SK-N-SH (cell line): ENCODE results near the gene PACSIN1. TPM values are rescaled to one million over a fixed set of nuclear protein-coding genes. Genes with fewer than 3 reads are reported as not detected.

Source experiments
- CTCF ChIA-PET: fragments of 300-600, 350-600 bp; formaldehyde crosslinking; extraction: SDS; loops from one replicate; lab custom pipeline; 2021; lab: Yijun Ruan, JAX
- POLR2A ChIA-PET: fragments of 350-600 bp; sonication (Branson Sonifier 250); formaldehyde crosslinking; extraction: SDS; loops from one replicate; lab custom pipeline; 2020; ENCODE audit warnings: antibody characterized with exemption, inconsistent platforms; lab: Yijun Ruan, JAX
- DNase-seq: peaks from one replicate; pipeline ENCODE4 v3.0.0; 2012
- H2AFZ ChIP-seq: fragments of 200-600 bp; sonication (generic); 2 replicates; pipeline ENCODE4 v1.8.1; 2016; ENCODE audit warnings: antibody characterized with exemption, mild to moderate bottlenecking, low read depth
- H3F3A ChIP-seq: fragments of 200-600 bp; sonication (generic); replicated peaks from 2 replicates; pipeline ENCODE3; 2016; ENCODE audit warnings: antibody characterized with exemption, mild to moderate bottlenecking; ENCODE audit not compliant: insufficient read depth
- H3K27ac ChIP-seq, 2 experiments: fragments of 200-500 bp in 1 of 2; fragments of 200-600 bp in 1 of 2; sonication (Bioruptor generic) in 1 of 2; sonication (generic), shearing (Covaris generic) in 1 of 2; 2 replicates each; pipeline versions ENCODE4 v1.5.1 to v1.6.1; 2014 to 2016; ENCODE audit warnings: low read depth in 2 of 2, inconsistent platforms in 1 of 2, low read length in 1 of 2, mild to moderate bottlenecking in 1 of 2, mixed read lengths in 1 of 2
- H3K27me3 ChIP-seq: fragments of 200-600 bp; sonication (generic), shearing (Covaris generic); 2 replicates; pipeline ENCODE4 v1.6.1; 2016; ENCODE audit warnings: mixed run types; ENCODE audit not compliant: insufficient read depth
- H3K36me3 ChIP-seq, 2 experiments: fragments of 200-500 bp in 1 of 2; fragments of 200-600 bp in 1 of 2; sonication (Bioruptor generic) in 1 of 2; sonication (generic) in 1 of 2; replicated peaks in 1 of 2; 2 replicates each; pipeline versions ENCODE3 to v1.5.1; 2014 to 2016; ENCODE audit warnings: low read length in 1 of 2, mild to moderate bottlenecking in 1 of 2; ENCODE audit not compliant: insufficient read depth in 2 of 2, control insufficient read depth in 1 of 2
- H3K4me1 ChIP-seq, 2 experiments: fragments of 200-500 bp in 1 of 2; fragments of 200-600 bp in 1 of 2; sonication (Bioruptor generic) in 1 of 2; sonication (generic), shearing (Covaris generic) in 1 of 2; 2 replicates each; pipeline versions ENCODE4 v1.5.1 to v1.6.1; 2014 to 2016; ENCODE audit warnings: low read depth in 1 of 2, low read length in 1 of 2, mixed run types in 1 of 2; ENCODE audit not compliant: insufficient read depth in 2 of 2, control insufficient read depth in 1 of 2
- H3K4me2 ChIP-seq: fragments of 200-600 bp; sonication (generic), shearing (Covaris generic); 2 replicates; pipeline ENCODE4 v1.6.1; 2017; ENCODE audit warnings: mixed run types
- H3K4me3 ChIP-seq, 2 experiments: fragments of 200-500 bp in 1 of 2; fragments of 200-600 bp in 1 of 2; sonication (Bioruptor generic) in 1 of 2; sonication (generic), shearing (Covaris generic) in 1 of 2; 2 replicates each; pipeline versions ENCODE4 v1.5.1 to v1.8.1; 2014 to 2016; ENCODE audit warnings: low read depth in 2 of 2, inconsistent platforms in 1 of 2, low read length in 1 of 2, mild to moderate bottlenecking in 1 of 2, mixed read lengths in 1 of 2, moderate library complexity in 1 of 2
- H3K79me2 ChIP-seq: fragments of 200-600 bp; sonication (generic); 2 replicates; pipeline ENCODE4 v1.8.1; 2017; ENCODE audit warnings: mild to moderate bottlenecking; ENCODE audit not compliant: insufficient read depth
- H3K9ac ChIP-seq: fragments of 200-600 bp; sonication (generic); 2 replicates; pipeline ENCODE4 v1.6.1; 2017; ENCODE audit warnings: mixed run types
- H3K9me2 ChIP-seq: fragments of 200-600 bp; sonication (generic); 2 replicates; pipeline ENCODE4 v1.6.1; 2017; ENCODE audit warnings: mixed run types
- H3K9me3 ChIP-seq: fragments of 200-600 bp; sonication (generic); 2 replicates; pipeline ENCODE4 v1.6.1; 2017; ENCODE audit warnings: mixed run types, mild to moderate bottlenecking, moderate library complexity
- H4K20me1 ChIP-seq: fragments of 200-600 bp; sonication (generic); 2 replicates; pipeline ENCODE4 v1.6.1; 2017; ENCODE audit warnings: mild to moderate bottlenecking, mixed run types; ENCODE audit not compliant: insufficient read depth
- EP300 ChIP-seq, 2 experiments: IDR thresholded peaks; 2 replicates each; pipeline versions ENCODE4 v1.4.0 to v1.6.1; 2012; ENCODE audit warnings: borderline replicate concordance in 1 of 2, low read depth in 1 of 2, low read length in 1 of 2
- FOSL2 ChIP-seq: IDR thresholded peaks from 2 replicates; pipeline ENCODE4 v1.4.0; 2012; ENCODE audit warnings: low read depth, mild to moderate bottlenecking, moderate library complexity, borderline replicate concordance
- FOXJ3 ChIP-seq: sonication (generic); formaldehyde crosslinking; IDR thresholded peaks from 2 replicates; pipeline ENCODE4 v1.5.1; 2020; ENCODE audit warnings: mild to moderate bottlenecking, missing genetic modification reagents
- FOXM1 ChIP-seq: IDR thresholded peaks from 2 replicates; pipeline ENCODE4 v1.4.0; 2012; ENCODE audit warnings: low read depth, mild to moderate bottlenecking
- GATA2 ChIP-seq: sonication (generic); formaldehyde crosslinking; IDR thresholded peaks from 2 replicates; pipeline ENCODE4 v1.5.0; 2020; ENCODE audit warnings: mild to moderate bottlenecking, missing genetic modification reagents
- MAX ChIP-seq: IDR thresholded peaks from 2 replicates; pipeline ENCODE4 v1.4.0; 2012; ENCODE audit warnings: low read depth
- MXI1 ChIP-seq: IDR thresholded peaks from 2 replicates; pipeline ENCODE4 v1.6.1; 2012; ENCODE audit warnings: mild to moderate bottlenecking, low read depth, low read length, improper control_type of control experiment
- NFIC ChIP-seq: IDR thresholded peaks from 2 replicates; pipeline ENCODE4 v1.4.0; 2012; ENCODE audit warnings: borderline replicate concordance
- NRF1 ChIP-seq: IDR thresholded peaks from 2 replicates; pipeline ENCODE4 v1.6.1; 2012; ENCODE audit warnings: low read depth, mild to moderate bottlenecking, low read length
- PBX3 ChIP-seq: IDR thresholded peaks from 2 replicates; pipeline ENCODE4; 2012
- POLR2AphosphoS5 ChIP-seq: IDR thresholded peaks from 2 replicates; pipeline ENCODE4 v1.6.1; 2012; ENCODE audit warnings: low read depth, low read length
- REST ChIP-seq: IDR thresholded peaks from 2 replicates; pipeline ENCODE4 v1.6.1; 2012; ENCODE audit warnings: mild to moderate bottlenecking, low read depth, low read length, moderate library complexity
- RFX5 ChIP-seq: IDR thresholded peaks from 2 replicates; pipeline ENCODE4 v1.6.1; 2012; ENCODE audit warnings: mild to moderate bottlenecking, improper control_type of control experiment, low read length
- RXRA ChIP-seq: IDR thresholded peaks from 2 replicates; pipeline ENCODE4 v1.4.0; 2012; ENCODE audit warnings: low read depth, mild to moderate bottlenecking, borderline replicate concordance
- WGBS: methylation state at CpG from one replicate; pipeline ENCODE4 v1.1.6; 2017; ENCODE audit warnings: low lambda C conversion rate; 5-methylcytosine and 5-hydroxymethylcytosine counted together
- polyA plus RNA-seq, 3 experiments: library from polyadenylated mRNA; depleted of rRNA; stranded (reverse); fragments of >200 nt; gene quantifications; 2 replicates each; pipeline ENCODE4 v1.2.3, GENCODE V29; 2012

PACSIN1 gene
- polyA plus RNA-seq, 1 of the 3 experiments (the other 2 are of a cell fraction) = 0.05 TPM

GRCh38 chr6:34514593-34515472, 49.0 kb downstream of the PACSIN1 start:
- Histone ChIP-seq H3K4me1 (peaks cover 0 to 10% of the 10 kb centered on the region in 2 experiments; a peak in 1 of 4 replicates), H2AFZ (no peak overlapping the region), H3K27me3 (no peaks in the 10 kb centered on the region; the same call in 1 of the 2 replicates), H3K27ac (no peak overlapping the region), H3K9me2 (no peaks in the 10 kb centered on the region), H3K4me2 (no peak overlapping the region), H3F3A (no peaks in the 10 kb centered on the region), H3K9me3 (no peaks in the 10 kb centered on the region), H3K79me2 (no peaks in the 10 kb centered on the region), H3K4me3 (peak overlapping the region in 1 of 2 experiments; percentile 22; a peak in 1 of 4 replicates), H4K20me1 (no peaks in the 10 kb centered on the region), H3K36me3 (no peaks in the 10 kb centered on the region), H3K9ac (no peak overlapping the region)
- 52% methylated on average over 24 of the region's 34 CpGs for WGBS
- DNase-seq = peak; percentile 94
- ChIA-PET CTCF (interaction anchor here (0.6 to 1.5 kb wide), 6 partner anchors 12 to 319 kb away, joined by 3 to 4 read pairs (median 3); no protein-coding TSS in a partner anchor), POLR2A (no interaction called here)
- TF ChIP-seq EP300 (IDR thresholded peaks at IDR 0.05; ENCODE audit: borderline replicate concordance in 1 of 2, low read depth in 1 of 2, low read length in 1 of 2) (no peak), FOXJ3 (CRISPR knock-in tag) (no peak), REST (no peak), MXI1 (peak; percentile 46; the same call in 1 of the 2 replicates), NRF1 (no peak)

- Histone ChIP-seq H3K4me3 (no peak overlapping the region), H3K36me3 (no peaks in the 10 kb centered on the region), H3K27me3 (no peaks in the 10 kb centered on the region; the same call in 1 of the 2 replicates), H4K20me1 (no peaks in the 10 kb centered on the region), H3K9me3 (no peaks in the 10 kb centered on the region), H3K27ac (no peak overlapping the region), H2AFZ (no peak overlapping the region), H3K79me2 (no peaks in the 10 kb centered on the region), H3F3A (no peaks in the 10 kb centered on the region), H3K9me2 (no peaks in the 10 kb centered on the region), H3K9ac (no peak overlapping the region), H3K4me2 (no peak overlapping the region), H3K4me1 (peaks cover 0 to 10% of the 10 kb centered on the region in 2 experiments; a peak in 1 of 4 replicates)
- ChIA-PET CTCF (interaction anchor here (0.9 to 2.0 kb wide), 4 partner anchors 11 to 320 kb away, joined by 3 to 11 read pairs (median 4); no protein-coding TSS in a partner anchor), POLR2A (no interaction called here)
- 77% methylated on average over 10 of the region's 13 CpGs for WGBS
- TF ChIP-seq MAX (no peak), PBX3 (no peak), FOXJ3 (CRISPR knock-in tag) (no peak), NFIC (no peak), POLR2AphosphoS5 (no peak), RFX5 (no peak), MXI1 (no peak), FOSL2 (no peak), RXRA (no peak), FOXM1 (no peak), GATA2 (CRISPR knock-in tag) (no peak)
- TF ChIP-seq, all 33 proteins: peak for 0
- DNase-seq = peak; percentile 9
Observed at GRCh38 chr6:34515473-34516387, 49.9 kb downstream of the PACSIN1 start.
